GM19438 (cell line): ENCODE data around the gene ZNF148.

ENCODE experiments used
- ATAC-seq: cut with Tn5 transposase; IDR thresholded peaks from one replicate; pipeline ENCODE4 v1.9.1; 2021; ENCODE audit warnings: low read depth; ENCODE audit not compliant: unreplicated experiment

Gene ZNF148

GRCh38 chr3:125194061-125194848 lies 180.9 kb downstream of the ZNF148 start:
- no peak for ATAC-seq

DNA sequence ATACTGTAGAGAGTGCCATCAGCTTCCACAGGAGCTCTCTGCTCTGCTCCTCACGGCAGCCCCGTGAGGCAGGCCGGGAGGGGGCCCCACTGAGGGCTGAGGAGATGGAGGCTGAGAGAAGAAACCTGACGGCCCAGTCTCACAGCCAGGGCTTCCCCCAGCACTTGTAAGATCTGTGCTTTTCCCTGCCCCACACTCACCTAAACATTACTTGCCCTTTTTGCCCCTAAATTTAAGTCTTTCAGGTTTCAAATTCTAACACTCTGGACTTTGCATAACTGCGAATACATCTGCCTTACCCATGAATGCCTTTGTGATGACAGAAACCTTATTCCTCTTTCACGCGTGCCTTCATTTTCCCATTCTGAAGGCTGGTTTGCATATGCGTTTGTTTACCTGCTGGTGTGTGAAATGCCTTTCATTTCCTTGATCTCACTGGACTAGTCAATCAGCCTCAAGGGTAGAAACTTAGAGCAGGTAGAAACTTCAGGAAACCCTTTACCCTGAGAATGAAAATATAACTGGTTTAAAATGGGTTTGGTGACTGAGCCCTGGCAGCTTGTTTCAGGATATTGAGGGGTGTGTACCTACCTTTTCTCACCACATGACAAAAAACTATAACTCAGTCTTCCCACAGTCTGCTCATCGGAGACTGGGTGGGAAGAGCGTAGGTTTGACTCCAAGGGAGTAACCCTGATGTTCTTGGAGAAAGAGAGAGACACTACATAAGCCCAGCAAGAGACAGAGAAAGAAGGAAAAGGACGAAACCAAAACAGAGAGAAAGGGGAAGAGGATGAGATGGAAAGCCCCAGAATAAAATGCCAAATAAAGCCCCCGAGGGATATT lies 182.7 kb downstream of the ZNF148 start:
- peak; percentile 57 for ATAC-seq

- ATAC-seq = no peak
Observed at GRCh38 chr3:125191730-125192129, 183.4 kb downstream of the ZNF148 start.

DNA sequence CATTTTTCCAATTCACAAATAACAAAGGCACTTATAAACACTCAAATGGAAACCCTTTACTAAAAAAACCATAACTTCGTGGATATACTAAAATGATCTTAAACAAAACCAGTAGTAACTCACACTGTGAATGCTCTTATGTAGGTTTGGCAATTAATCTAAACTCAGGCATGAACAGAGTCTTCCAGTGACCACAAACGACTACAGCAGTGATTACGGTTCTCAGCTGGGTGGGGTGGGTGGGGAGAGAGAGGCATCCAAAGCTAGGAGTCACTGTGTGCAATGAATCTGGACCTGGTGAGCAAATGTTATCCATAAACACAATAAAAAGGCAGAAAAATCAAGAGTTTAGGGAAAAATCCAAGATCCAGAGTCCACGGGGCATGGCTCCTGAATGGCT lies 183.9 kb downstream of the ZNF148 start:
- no peak for ATAC-seq

- ATAC-seq = no peak
Observed at GRCh38 chr3:125190786-125191185, 184.3 kb downstream of the ZNF148 start.

- ATAC-seq = no peak
Observed at GRCh38 chr3:125189378-125190165, 185.6 kb downstream of the ZNF148 start.

GRCh38 chr3:125188955-125189354 lies 186.2 kb downstream of the ZNF148 start:
- no peak for ATAC-seq

GRCh38 chr3:125187599-125187910 lies 187.6 kb downstream of the ZNF148 start:
- ATAC-seq = no peak

DNA sequence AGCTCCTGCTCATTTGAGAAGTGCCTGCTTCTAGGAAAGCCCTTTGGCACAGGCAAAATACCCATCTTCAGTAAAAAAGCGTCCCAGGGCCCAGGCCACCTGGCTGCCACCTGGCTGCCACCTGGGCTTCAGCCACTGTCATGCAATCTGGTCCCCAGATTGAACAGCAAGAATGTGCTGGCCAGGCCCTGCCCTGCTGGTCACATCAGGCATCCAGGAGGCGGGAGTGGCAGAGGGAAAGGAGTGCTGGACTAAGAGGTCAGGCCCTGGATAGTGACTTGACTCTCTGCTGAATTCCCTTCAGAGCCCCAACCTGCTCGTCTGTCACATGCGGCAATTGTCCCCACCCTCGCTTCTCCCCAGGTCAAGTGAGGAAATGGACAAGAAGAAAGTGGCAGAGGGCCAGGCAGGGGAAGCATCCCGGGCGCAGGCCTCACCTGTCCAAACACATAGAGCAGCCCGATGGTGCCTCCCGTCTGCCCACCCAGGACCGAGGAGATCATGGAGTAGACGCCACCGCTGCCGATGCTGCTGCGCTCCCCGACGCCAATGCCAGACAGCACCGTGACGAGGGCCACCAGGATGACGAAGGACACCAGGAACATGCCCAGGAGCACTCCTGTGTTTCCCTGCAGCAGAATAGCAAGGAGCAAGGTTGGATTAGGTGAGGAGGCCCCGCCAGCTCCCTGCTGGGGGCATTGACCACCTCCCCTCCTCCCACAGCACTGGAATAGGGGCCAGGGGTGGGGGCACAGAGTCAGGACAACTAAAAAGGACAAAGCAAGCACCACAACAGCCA lies 188.1 kb downstream of the ZNF148 start:
- ATAC-seq = no peak

- no peak for ATAC-seq
Observed at GRCh38 chr3:125186261-125186787, 188.8 kb downstream of the ZNF148 start.

GRCh38 chr3:125185805-125186204 lies 189.3 kb downstream of the ZNF148 start:
- ATAC-seq = no peak

- ATAC-seq = no peak
Observed at GRCh38 chr3:125179884-125180240, 195.3 kb downstream of the ZNF148 start.

DNA sequence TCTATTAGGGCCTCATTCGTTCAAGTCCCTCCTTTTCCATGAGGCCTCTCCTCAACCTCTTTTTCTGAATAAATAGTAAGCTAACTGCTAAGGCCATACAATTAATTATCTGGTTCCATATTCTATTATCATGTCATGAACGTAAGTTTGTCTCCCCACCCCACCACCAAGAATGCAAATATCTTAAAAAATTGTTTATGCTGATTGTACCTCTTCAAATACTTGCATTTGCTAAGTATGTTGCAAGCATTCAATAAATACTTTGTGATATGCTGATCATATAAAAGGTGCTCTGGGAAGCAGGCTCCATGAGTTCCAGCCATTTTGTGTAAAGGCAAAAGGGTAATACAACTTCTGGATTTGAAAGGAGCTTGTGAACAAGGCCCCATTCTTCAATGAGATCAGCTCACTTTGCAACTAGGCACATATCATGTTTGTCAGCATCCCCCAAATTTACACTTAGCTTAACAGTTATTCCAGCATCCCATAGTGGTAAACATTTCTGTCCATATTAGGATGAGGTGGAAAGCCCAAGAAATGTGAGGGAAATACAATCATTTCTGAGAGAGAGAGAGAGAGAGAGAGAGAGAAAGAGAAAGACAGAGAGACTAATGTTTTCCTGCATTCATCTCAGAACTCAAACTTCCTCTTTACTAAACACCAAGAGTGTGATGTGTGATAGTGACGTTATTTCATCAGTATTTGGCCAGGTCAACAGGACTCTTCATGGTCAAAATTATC lies 195.8 kb downstream of the ZNF148 start:
- ATAC-seq = no peak

DNA sequence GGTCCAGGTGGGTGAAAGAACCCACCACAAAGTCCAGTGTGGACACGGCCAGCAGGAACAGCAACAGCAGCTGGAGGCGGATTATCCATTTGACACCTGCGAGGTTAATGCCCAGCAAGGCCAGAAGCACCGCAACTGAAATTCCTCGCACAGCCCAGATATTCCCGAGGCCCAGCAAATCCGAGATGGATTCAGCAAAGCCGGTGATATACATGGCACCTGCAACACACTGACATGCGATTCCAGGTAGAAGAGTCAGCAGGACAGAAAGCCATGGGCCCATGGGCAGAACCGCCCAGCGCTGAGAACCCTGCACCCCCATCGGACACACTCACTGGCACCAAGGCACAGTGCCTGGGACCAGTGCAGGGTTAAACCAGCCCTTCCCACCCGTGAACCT lies 197.4 kb downstream of the ZNF148 start:
- ATAC-seq = no peak
